Measurements from ENCODE around the gene KRT23.

DNA sequence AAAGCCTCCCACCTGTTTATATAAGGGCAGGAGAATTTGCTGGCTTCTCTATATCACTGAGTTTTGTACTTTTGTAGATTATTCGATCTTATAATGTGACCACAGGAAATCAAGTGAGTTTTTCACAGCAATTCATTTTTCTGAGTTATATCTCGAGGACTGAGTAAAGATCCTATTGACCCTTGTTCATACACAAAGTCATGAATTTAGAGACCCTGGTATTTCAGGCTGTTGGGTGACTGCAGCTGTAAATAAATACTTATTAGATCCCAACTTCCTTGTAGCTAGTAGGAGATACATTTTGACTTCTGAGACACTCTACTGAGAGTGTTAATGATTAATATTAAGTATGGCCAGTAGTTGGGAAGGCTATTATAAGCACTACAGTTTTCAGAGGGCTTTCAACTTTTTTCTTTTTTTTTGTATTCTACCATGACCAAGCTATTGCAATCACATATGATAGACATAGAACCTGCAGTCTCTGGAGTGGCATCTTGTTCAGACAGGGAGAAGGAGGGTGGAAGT, 49.2 kb downstream of the KRT23 start:
- TF ChIP-seq CTCF (conservative IDR thresholded peaks at IDR 0.05; ENCODE audit: low read length), result no peak
- TF ChIP-seq EZH2phosphoT487 (IDR thresholded peaks at IDR 0.05; ENCODE audit: borderline replicate concordance), result no peak
